ENCODE results near the gene SORCS3.

The SORCS3 gene

DNA sequence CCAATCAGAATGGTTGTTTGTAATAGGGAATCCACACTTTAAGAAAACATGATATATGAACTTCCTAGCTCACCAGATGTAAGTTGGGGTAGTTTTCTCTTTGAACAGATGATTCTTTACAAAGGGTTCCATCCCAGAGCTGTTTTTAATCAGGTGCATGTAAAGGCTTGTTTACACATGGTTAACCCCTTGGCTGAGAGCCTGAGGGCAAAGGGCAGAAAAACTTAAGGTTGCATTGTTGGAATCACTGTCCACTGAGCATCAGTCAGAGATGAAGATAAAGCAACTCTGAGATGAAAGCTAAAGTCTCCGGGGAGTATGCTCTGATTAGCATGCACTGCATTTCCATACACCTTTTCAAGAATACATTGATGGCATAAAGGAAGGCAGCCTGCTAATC, 518.2 kb downstream of the SORCS3 start:
- H3K4me3 ChIP-seq (ENCODE audit: low read depth, low read length), result no peak overlapping the region

DNA sequence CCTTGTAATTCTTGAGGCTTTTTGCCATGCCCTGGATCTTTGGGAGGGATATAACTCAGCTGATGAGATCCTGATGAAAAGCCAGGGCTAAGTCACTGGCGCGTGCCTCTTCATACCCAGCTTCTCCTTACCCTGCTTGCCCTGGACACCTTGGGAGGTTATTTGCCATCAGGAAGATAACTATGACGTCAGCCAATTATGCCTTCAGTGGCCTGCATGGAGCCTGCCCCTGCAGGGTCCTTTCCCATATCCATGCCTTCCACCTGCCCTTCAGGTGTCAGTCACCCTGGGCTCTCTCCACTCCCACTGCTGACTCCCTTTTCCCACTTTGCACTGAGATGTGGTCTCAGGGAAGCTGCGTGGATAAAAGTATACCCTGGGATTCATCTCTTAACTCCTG, 520.1 kb downstream of the SORCS3 start:
- H3K4me3 ChIP-seq (ENCODE audit: low read depth, low read length), result no peak overlapping the region

GRCh38 chr10:105161767-105162166, 520.7 kb downstream of the SORCS3 start:
- H3K4me3 ChIP-seq (ENCODE audit: low read depth, low read length), result no peak overlapping the region

- no peak overlapping the region for H3K4me3 ChIP-seq (ENCODE audit: low read depth, low read length)
These were observed 529.4 kb downstream of the SORCS3 start for GRCh38 chr10:105170521-105170920.

GRCh38 chr10:105171945-105172344, 530.9 kb downstream of the SORCS3 start:
- H3K4me3 ChIP-seq (ENCODE audit: low read depth, low read length), result no peak overlapping the region

DNA sequence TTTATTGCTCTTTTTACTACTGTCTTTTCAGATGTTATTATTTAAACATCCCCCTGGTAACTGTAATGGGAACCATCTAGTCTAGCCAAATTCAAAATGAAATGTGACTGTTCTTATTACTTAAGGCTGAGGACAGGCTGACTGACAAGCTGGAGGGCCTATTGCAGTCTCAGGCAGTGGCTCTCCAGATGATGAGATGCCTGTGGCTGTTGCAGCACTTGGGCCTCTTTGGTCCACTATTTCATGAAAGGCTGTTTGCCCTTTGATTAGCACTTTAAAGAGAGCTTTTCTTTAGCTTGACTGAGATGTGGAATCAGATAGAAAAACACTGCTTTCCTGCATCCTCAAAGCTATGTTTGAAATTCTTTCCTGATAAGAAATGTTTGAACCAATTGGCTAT, 540.5 kb downstream of the SORCS3 start:
- H3K4me3 ChIP-seq (ENCODE audit: low read depth, low read length), result no peak overlapping the region

DNA sequence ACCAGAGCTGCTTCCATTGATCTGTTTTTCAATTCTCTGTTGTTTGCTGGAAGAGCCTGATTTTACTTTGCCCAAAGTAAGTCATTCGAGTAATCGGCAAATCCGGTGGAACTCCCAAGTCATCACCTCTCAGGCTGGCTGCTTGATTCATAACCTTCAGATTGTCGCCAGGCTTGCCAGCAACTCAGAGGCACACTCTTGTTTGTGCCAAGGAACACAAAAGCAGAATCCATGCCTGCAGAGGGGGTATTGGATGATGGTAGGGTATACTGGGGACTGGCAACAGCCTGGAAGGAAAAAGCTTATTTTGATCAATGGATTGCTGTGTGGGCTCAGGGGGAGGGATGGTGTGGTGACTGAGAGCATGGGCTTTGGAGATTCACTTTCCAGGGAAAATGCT, 542.4 kb downstream of the SORCS3 start:
- H3K4me3 ChIP-seq (ENCODE audit: low read depth, low read length), result no peak overlapping the region

DNA sequence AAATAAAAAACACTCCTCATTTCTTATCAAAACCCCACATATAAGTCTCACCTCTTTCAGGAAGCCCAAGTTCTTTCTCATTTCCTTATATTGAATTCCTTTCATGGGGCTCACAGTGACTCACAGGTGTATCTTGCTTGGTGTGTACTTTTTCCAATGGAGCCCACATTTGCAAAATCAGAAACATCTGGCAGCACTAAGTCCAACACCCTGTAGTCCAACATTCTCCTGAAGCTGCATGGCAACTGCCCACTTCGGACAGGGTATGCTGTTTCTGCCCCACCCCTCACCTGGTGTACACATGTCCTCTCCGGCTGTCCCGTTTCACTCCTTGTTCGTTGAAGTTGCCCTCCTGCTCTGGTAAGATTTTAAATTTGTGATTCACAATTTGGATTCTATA, 544.1 kb downstream of the SORCS3 start:
- H3K4me3 ChIP-seq (ENCODE audit: low read depth, low read length), result no peak overlapping the region

GRCh38 chr10:105187243-105187642, 546.2 kb downstream of the SORCS3 start:
- H3K4me3 ChIP-seq (ENCODE audit: low read depth, low read length), result no peak overlapping the region

DNA sequence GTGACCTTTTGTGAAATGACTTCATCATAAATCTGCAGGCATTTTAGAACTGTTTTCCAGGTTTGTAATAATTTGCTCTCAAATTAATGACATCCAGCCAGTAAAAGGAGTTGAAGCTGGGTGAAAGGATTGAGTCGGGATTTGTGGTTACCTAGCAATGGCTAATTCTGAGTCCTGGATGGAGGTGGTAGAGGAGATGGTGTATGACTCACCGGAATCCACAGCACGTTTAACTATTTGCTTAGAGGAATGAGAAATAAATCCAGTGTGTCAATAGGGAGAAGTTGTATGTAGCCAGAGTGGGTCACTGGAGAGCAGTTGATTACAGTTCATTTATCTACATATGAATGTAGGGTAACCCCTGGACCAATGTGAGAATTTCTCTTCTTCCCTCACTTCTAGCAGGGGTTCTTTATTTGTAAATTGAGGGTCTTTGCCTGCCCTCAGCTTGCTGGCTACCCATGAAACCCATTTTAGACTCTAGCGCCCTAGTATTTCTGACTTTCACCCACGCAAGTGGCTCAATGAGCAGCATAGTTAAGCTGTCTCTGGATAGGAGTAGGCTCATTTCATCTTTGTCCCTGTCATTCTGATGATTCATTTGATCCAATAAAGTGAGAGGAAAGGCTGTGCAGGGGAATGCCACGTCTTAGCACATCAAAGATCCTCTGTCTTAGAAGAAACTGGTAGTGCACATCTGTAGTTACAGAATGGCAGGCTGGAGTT, 547.8 kb downstream of the SORCS3 start:
- no peak overlapping the region for H3K4me3 ChIP-seq (ENCODE audit: low read depth, low read length)

- no peak overlapping the region for H3K4me3 ChIP-seq (ENCODE audit: low read depth, low read length)
These were observed 548.3 kb downstream of the SORCS3 start for GRCh38 chr10:105189463-105189800.

DNA sequence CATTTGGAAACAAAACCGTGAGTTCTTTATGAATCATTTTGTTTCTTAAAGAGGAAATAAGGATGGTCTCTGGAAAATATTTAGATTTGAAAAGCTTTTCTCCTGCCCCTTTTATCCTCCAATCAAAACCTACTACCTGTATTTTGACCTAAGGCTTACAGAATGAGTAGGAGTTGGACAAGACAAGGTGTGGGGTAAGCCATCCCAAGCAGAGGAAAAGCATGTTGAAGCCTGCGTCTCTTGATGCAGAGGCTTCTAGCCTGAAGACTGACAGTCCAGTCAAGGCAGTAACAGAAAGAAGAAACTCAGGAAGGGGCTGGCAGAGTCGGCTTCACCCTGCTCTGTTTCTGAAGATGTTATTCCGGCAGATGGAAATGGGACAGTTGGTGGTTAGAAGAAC, 551.1 kb downstream of the SORCS3 start:
- H3K4me3 ChIP-seq (ENCODE audit: low read depth, low read length), result no peak overlapping the region

DNA sequence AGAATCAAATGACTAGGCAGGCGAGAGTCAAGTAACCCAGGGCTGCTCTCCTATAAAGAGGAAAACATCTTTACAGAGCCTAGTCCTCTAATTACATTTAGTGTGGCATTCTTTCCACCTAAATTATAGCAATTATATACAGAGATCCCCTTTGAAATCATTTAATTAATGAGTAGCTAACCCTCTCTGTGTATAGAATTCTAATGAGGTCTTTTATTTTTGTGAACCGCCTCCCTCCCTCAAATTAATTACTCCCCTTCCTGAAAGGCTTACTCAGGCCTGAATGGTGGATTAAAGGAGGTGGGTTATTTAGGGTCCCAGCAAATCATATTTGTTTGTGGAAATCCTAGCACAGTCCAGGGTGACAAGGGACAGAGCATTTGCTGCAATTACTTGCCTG, 551.8 kb downstream of the SORCS3 start:
- no peak overlapping the region for H3K4me3 ChIP-seq (ENCODE audit: low read depth, low read length)

GRCh38 chr10:105195831-105196230, 554.7 kb downstream of the SORCS3 start:
- H3K4me3 ChIP-seq (ENCODE audit: low read depth, low read length), result no peak overlapping the region

DNA sequence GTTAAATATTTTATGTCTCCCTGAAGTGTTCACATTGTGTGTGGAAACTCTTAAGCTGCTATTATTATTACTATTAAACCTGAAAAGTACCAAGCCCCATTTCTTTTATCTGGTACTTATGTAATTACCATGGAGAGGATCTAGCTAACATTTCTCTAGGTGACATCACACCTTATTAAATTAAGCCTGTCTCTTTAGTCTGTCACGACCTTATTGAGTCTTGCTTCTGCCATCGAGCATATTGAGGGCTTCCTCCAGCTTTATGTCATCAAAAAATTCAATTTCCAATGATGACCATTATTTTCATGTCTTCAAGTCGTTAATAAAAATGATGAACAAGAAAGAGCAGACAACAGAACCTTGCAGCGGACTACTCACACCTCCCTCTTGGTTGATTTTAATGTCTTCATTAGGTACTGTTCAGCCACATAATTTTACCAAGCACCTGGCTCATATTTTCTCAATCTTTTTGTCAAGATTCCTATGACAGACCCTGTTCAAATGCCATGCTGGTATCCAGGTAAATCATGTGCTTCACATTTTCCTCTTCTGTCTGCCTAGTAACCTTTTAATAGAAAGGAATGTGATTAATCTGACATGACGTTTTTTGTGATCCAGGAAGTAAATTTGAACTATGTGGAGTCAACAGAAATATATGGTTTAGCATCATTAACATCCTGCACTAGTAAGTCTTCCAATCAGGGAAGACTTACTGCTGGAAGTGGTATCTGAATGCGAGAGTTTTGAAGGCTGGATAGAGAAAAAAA, 556.7 kb downstream of the SORCS3 start:
- H3K4me3 ChIP-seq (ENCODE audit: low read depth, low read length), result no peak overlapping the region

- no peak overlapping the region for H3K4me3 ChIP-seq (ENCODE audit: low read depth, low read length)
These were observed 565.5 kb downstream of the SORCS3 start for GRCh38 chr10:105206616-105207015.

DNA sequence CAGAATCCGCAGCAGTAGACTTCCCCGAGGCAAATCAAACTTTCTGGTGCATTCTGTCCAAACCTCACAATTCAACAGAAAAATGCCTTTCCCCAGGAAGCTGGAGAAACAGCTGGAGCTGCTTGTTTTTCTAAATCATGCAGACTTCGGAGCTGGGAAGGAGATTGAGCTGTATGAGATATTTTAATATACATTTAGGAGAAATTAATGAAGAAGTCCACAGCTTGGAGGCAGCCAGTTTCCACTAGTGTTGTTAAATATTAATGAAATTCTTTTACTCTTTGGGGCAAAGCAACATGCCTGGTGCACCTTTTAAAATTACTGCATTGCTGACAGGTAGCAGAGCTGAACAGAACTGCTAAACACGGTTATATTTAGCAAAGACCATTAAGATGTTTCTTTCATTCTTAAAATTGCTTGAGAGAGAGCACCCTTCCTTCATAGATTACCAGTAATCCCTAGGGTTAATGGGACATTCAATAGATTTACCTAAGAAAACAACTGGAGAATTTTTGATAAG, 566.4 kb downstream of the SORCS3 start:
- no peak overlapping the region for H3K4me3 ChIP-seq (ENCODE audit: low read depth, low read length)

DNA sequence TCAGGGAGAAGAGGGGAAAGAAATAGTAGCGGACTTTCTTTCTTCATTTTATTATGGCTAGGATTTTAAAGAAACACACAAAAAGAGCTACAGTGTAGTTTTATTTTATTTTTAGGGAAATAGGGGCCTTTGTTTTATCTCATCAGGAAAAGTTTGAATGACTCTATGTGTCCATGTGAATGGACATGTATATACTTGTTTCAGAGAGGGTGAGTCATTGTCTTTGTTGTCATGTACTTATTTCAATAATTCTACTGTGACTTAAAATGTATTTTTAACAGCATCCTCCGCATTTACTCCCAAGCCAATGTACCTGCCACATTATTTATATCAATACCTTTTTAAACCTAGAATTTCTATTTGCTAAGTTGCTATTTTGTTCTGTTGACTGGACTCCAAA, 569.5 kb downstream of the SORCS3 start:
- H3K4me3 ChIP-seq (ENCODE audit: low read depth, low read length), result no peak overlapping the region

GRCh38 chr10:105237685-105238084, 596.6 kb downstream of the SORCS3 start:
- no peak overlapping the region for H3K4me3 ChIP-seq (ENCODE audit: low read depth, low read length)

DNA sequence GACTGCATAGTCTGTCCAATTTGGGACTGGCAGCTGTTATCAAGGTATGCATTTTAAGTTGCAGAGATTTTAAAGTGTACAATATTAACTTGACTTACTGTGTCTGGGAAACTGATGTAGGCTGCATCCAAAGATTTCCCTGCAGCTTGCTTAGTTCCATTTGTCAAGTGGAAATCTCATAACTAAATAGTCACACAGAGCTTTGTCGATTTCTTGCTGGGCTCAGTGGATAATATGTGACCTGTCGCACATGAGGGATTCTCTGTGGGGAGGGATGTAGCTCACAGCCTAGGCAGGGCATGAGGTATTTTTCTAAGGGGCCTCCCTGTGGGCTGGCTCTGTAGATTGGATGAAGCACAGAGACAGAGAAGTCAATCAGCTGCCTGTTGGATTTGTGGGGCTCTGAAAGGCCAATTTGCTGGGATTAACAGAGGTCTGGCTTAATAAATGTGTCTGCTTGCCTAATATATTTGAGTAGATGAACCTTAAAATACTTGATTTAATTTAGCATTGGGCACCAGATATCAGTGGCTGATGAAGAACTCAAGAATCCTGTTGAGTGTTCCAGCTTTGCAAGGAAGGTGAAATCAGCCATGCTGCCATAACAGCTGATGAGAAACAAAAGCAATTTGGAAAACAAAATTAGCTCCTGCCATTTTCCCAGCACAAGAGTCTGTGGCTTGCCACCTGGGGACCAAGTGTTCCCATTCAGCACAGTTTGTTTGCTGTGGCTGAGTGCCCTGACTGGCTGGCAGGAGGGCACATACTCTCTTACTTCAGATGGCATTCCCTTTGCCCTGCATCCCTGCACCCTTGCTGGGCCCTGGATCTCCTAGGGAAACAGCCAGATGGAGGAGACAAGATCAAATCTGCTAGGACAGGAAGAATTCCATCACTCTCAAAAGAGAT, 598.5 kb downstream of the SORCS3 start:
- no peak overlapping the region for H3K4me3 ChIP-seq (ENCODE audit: low read depth, low read length)

DNA sequence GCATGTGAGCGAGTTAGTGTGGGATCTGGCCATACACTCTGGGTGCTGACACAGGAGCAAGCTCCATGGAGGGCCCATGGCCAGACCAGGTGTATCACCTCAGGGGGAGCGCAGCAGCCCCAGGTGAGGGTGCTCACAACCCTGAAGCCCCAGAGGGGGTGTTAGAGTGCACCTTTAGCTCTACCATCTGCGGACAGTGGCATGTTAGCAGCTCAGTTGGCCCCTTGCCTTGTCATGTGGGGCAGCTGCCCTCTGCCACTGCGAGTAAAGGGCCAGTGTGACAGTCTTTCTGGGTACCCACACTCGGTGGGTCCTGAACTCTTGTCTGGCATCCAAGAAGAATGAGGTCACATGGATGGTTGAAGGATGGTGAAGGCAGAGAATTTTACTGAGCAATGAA, 600.2 kb downstream of the SORCS3 start:
- H3K4me3 ChIP-seq (ENCODE audit: low read depth, low read length), result no peak overlapping the region
